Superior temporal gyrus (tissue), 1 donor: ENCODE data around the gene ACADL.

Source experiments
- DNase-seq: peaks from one replicate; pipeline ENCODE4 v3.0.0-alpha.2; 2016; ENCODE audit errors: extremely low spot score

Gene ACADL

GRCh38 chr2:210170446-210171303 lies 54.6 kb downstream of the ACADL start:
- DNase-seq = peak; percentile 97

- DNase-seq = no peak
Measured at GRCh38 chr2:210170196-210170445, 55.1 kb downstream of the ACADL start.

GRCh38 chr2:210169516-210170195 lies 55.6 kb downstream of the ACADL start:
- peak; percentile 64 for DNase-seq

- DNase-seq = no peak
Measured at GRCh38 chr2:210167227-210167626, 58.0 kb downstream of the ACADL start.

DNA sequence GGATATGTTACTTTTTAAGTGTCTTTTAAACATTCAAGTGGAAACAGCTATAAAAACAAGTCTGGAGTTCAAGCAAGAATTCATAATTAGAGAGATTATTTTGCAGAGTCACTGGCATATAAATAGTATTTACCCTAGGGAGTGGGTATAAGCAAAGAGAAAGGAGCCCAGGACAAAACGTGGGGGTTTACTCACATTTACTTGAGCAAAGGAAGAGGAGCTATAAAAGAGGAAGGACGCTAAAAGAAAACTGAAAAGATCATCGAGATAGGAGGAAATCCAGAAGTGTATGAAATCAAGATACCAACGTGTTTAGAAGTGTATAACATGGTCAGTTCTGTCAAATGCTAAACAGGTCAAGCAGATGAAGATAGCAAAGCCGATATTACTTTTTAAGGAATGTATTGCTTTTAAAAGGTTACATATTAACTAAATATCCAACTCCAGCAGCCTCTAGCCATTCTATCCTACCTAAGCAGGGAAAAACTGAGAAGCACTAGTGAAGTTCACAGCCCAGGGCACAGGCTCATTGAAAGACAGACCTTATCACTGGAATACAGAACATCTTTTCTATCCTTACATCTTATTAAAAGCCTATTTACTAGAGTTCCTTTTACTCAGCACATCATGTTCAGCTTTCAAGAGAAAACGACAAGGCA lies 62.7 kb downstream of the ACADL start:
- no peak for DNase-seq

DNA sequence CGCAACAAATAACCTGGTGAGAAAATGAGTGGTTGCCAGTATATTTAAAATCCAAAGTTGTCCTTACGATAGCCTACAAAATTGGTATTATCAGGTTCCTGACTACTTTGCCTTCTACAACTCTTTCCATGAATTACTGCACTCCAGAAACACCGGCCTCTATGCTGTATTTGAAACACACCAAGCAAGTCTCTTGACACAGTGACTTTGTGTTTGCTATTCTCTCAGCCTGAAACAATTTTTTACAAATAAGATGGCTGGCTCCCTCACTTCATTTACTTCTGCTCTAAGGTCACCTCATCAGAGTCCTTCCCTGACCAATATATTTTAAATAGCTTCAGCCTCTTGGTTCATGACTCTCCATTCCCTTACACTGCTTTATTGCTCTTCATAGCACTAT lies 66.2 kb downstream of the ACADL start:
- no peak for DNase-seq

DNA sequence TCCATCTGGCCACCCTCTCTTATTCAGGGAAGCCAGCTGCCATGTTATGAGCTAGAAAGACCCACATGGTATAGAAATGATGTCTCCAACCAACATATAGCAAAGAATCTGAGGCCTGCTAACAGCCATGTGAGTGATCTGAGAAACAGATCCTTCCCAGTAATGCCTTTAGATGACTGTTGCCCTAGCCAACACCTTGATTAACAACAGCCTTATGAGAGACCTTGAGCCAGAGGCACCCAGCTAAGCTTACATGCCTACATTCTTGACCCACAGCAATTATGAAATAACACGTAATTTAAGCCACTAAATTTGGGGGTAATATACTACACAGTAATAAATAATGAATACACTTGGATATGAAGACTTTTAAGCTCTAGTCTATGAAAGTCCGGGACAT lies 67.0 kb downstream of the ACADL start:
- DNase-seq = no peak

DNA sequence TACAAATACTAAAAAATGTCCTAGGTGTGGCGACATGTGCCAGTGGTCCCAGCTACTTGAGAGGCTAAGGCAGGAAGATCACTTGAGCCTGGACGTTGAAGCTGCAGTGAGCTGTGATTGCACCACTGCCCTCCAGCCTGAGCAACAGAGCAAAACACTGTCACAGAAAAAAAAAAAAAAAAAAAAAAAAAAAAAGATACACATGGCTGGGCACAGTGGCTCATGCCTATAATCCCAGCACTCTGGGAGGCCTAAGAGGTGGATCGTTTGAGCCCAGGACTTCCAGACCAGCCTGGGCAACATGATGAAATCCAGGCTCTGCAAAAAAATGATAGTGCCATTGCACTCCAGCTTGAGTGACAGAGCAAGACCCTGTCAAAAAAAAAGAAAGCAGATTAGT lies 67.7 kb downstream of the ACADL start:
- DNase-seq = no peak

DNA sequence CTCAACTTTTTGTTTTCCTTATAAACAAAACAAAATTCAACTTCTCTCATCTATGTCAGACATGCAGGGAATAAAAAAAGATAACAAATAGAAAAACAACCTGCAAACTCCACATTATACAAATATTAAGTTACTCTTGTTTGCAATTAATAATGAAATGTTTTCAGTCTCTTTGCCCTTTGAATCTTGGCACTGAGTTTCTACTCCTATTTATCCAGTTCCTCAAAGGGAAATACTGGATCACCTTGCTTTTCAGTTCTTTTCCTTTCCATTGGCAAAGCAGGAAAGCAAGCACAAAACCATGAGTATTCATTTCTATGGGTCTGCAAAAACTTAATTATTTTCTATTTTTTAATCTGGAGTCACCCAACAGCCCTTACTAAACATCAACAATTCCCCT lies 77.6 kb downstream of the ACADL start:
- no peak for DNase-seq
